GM21381 (cell line): Measurements from ENCODE around the gene XYLB.
"Not testable (repeated sequence)": the region's sequence is repeated elsewhere in the genome, so short reads cannot be mapped to it uniquely, and the experiment has no call there.

Source experiments
- ATAC-seq: cut with Tn5 transposase; IDR thresholded peaks from one replicate; pipeline ENCODE4 v1.9.1; 2021; ENCODE audit warnings: mild to moderate bottlenecking, moderate library complexity; ENCODE audit not compliant: unreplicated experiment

XYLB gene

DNA sequence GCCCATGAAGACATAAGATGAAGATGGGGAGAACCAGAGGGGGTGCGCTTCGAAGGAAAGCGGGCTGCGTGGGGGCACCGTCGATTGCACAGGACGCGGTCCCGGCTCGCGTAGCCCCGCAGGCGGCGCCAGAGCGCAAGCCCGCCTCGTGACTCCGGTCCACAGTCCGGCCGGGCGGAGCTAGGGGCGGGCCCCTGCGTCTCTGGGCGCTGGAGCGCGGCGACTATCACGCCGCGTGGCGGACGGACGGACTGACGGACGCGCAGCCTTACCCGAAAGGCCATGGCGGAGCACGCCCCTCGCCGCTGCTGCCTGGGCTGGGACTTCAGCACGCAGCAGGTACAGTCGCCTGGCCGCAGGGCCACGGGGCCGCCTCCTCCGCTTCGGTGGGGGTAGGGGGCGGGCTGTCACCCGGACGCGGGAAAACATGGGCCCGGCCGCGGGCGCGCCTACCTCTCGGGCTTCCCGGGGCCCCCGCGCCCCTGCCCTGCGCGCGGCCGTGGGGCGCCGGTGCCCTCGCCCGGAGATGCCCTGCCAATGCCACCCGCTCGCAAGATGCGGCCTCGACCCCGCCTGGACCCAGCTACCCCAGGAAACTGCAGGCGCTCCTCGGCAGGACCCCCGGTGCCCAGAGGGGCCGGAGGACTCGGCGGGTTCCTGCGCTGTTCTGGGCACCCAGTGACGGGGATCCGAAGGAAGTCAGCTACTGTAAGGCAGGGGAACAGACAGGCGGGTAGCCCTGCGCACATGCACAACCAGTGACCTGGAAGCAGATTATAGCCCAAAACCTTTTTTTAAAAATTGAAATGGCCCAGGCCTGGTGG lies at the start of gene XYLB:
TSS of gene XYLB (plus strand) at position 199 of the 824 bp plus-strand sequence. CDS start at position 283, 84 bp downstream.
- ATAC-seq, result peak; percentile 98

DNA sequence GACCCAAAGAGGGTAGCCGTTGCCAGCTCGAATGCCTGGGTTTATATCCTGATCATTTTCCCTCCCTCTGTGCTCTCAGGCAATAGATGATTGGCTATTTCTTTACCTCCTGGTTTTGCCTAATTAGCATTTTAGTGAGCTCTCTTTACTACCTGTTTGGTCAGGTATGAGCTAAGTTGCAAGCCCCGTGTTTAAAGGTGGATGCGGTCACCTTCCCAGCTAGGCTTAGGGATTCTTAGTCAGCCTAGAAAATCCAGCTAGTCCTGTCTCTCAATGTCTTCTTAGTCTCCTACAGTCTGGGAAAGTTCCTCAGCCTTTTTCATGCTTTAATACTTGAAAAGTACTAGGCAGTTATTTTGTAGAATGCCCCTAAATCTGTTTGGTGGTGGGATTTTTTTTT lies 49.5 kb upstream of the XYLB start:
- not testable (repeated sequence) for ATAC-seq

DNA sequence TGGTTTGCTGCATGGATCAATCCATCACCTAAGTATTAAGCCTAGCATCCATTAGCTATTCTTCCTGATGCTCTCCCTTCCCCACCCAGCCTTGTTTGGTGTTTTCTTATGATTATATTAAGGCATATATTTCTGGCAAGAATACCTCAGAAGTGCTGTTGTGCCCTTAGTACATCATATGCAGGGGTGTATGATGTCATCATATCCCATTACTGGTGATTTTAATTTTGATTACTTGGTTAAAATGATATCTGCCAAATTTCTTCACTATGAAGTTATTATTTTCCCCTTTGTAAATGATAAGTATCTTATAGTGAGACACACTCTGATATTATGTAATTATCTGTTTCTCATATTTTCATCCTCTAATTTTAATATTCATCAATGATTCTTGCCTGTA lies 49.0 kb upstream of the XYLB start:
- no peak for ATAC-seq

DNA sequence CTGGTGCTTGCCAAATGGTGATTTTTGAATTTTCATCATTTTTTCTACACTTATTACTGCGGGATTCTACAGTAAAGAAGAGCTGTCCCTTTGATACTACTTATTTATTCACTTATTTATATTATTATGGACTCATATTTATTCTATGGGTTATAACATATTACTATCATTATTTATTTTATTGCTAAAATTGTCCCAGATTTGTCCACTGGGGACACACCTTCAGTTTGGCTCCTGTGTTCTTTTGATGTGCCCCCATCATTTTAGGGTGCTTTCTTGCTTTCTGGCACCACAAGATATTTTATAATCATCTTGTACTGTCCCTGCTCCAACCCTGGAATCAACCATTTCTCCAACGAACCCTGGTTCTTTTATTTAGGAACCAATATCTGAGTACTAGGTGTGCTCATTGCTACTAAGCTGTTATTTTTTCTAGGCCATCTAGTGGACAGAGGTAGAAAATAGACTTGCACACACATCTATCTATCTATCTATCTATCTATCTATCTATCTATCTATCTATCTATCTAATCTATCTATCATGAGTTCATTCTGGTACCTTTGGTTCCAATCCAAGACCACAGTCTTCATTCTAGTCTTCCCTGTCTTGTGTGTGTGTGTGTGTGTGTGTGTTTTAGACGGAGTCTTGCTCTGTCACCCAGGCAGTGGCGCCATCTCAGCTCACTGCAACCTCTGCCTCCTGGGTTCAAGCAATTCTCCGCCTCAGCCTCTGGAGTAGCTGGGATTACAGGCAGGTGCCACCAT lies 48.5 kb upstream of the XYLB start:
- no peak for ATAC-seq

DNA sequence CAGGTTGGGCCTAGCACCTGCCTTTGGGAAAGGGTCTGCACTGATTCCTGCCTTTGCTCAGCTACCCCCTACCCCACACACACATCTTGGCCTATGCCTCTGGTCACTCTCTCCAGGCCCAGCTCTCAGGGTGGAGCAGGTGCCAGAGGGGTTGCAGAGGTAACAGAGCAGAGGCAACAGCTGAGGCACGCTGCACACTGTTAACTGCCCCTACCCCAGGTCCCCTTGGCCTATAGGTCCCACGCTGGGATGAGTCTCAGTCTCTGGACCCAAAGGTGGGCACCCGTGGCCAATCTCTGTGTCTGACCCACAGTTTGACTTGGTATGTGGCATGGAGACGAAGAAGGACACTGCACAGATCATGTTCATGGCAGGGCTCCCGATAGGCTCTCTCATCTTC lies 39.6 kb upstream of the XYLB start:
- no peak for ATAC-seq

DNA sequence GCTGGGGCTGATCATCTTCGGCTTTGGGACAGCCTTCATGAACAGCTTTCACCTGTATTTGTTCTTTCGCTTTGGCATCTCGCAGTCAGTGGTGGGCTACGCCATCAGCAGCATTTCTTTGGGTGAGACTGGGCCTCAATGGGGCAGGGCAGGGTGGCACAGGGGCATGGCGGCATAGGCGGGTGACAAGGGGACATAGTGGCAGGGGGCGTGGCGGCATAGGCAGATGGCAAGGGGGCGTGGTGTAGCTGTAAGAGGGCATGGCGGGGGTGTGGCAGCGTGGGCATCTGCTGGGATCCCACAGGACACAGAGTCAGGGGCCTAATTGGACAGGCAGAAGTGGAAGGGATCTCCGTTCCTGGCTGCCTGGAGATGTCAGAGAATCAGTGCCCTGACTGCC lies 39.0 kb upstream of the XYLB start:
- ATAC-seq, result no peak

DNA sequence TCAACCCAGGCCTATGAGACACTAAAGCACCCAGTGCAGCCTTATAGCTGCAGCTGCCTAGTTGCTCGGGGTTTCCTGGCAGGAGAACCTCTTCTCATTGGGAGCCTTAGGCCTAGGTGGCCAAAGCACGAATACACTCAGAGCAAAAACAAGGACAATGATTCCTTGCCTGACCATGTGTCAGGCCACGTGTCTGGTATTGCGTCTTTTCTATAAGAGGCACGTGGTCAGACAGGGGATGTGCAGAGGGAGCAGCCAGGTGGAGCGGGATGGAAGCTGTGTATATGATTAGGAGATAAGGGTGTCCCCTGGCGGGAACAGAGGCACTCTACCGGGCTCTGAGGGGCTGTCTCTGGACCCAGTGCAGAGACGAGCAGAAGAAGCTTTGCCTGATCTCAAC lies 38.1 kb upstream of the XYLB start:
- no peak for ATAC-seq

DNA sequence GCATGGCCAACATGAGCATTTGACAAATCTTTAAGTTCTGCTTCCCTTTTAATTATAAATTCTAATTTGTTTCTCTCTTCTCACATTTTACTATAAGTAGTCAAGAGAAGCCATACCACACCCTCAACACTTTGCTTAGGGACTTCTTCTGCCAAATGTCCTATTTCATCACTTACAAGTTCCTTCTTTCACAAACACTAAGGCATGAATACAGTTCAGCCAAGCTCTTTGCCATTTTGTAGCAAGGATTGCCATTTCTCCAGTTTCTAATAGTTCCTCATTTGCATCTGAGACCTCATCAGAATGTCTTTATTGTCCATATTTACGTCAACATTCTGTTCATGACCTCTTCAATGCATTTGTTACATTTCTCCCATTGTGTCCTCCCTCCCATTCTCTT lies 35.1 kb upstream of the XYLB start:
- no peak for ATAC-seq

DNA sequence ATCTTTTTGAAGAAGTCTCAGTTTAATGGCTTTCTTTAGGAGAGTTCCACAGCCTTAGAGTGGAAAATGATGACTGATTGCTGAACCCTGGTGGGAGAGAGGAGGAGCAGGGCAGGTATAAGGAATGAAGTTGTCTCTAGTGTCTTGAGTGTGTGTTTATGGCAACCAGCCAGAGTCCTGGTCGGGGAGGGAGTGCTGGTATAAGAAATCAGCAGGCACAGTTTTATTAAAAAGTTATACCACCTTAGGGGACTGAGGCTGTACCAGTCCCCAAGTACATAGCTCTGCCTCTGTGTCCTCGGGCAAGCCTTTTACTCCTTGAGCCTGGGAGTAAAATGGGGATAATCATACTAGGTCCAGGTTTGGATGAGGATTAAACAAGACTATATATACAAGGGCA lies 34.6 kb upstream of the XYLB start:
- ATAC-seq, result no peak

DNA sequence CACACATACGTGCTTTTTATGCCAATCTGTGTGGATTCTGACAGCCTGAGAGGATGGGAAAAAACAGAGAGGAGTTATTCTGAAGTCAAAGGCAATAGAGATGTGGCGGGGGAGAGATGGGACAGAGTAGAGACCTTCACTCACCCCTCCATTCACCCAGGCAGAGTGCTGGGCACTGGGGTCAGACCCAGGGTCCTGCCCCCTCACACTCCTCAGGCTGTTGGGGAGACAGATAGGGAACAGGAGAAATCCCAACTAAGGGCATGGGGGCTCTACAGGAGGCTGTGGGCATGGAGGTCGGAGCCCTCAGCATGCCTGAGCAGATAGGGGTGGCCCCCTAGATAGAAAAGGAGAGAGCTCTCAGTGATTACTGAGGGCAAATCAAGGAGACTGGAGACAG lies 34.2 kb upstream of the XYLB start:
- no peak for ATAC-seq

DNA sequence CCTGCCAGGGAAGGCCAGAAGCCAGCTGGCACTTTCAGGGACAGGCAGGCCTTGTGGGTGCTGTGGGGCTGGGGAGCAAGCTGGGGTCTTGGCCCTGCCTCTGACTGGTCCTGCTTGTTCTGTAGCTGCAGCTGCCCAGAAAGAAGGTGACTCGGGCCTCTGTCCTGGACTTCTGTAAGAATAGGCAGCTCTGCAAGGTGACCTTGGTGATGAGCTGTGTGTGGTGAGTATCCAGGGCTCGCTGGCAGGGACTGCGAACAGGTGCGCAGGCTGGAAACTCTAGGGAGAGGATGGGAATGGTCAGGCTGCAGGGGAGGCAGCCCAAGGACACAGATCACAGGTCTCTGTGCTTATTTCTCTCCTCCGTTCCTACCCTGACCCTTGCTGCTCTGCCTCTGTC lies 33.3 kb upstream of the XYLB start:
- ATAC-seq, result no peak

DNA sequence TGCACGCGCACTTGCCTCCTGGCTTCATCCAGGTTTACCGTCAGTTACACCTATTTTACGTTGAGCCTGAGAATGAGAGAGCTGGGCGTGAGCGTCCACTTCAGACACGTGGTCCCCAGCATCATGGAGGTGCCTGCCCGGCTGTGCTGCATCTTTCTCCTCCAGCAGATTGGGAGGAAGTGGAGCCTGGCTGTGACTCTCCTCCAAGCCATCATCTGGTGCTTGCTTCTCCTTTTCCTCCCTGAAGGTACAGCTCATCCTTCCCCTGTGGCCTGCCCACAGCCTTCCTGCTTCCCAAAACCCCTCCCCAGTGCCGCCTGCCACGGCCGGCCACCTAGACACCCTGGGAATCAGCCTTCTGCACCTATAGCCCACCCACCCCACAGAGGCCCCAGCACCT lies 32.9 kb upstream of the XYLB start:
- no peak for ATAC-seq

DNA sequence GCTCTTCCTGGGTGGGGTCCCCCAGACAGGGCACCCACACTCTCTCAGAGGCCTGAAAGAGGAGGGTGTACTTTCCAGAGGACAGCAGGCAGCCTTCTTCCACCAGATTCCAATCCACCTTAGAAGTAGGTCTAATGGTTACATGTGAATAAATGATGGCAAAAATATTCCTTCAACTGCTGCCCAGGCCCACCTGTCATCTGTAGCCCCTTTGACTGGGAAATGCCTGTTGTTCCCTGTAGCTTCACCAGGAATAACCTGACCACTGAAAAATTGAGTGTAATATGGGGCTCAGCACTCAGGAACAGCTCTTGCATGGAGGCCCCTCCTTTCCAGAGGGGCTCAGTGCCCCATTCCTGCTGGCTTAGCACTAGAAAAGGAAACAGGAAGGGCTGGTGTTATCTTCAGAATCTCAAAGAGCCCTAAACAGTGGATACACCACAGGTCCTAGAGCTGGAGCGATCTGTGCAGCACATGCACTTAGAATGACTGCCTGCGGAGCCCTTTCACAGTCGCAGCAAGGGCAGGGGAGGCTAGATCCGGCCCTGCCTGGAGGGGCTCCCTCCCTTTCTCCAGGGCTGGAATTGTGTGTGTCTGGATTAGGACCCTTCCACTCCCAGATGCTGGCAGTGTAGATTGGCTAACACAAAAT lies 32.3 kb upstream of the XYLB start:
- no peak for ATAC-seq

DNA sequence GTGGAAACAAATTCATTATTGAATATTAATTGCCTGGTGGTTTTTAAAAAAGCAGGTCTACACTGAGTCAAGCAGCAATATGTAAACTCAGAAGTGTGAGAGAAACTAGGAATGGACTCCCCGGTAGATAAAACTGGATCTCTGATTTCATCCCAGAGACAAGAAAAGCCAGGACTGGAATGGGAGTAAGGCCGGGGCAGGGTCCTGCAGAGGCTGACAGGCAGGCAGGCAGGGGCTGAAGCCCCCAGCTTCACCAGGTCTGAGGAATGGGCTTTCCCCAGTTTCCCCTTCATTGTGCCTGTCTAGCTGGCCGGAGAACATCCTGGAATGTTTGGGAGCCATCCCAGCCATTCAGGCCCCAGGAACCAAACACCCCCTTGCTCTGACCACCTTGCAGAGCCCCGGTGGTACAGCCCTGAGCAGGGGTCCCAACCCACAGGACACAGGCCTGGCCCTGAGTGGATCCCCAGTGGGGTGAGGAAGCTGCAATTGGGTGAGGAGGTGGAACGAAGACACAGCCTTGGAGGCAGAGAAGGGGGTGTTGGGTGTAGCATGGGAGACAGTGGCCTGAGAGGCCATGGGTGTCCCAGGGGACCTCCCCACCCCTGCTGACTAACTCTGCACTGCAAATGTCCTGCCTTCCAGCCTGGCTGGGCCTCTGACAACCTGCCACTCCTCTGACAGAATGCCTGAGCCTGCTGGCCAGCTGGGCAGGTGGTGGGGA lies 31.7 kb upstream of the XYLB start:
- ATAC-seq, result no peak

DNA sequence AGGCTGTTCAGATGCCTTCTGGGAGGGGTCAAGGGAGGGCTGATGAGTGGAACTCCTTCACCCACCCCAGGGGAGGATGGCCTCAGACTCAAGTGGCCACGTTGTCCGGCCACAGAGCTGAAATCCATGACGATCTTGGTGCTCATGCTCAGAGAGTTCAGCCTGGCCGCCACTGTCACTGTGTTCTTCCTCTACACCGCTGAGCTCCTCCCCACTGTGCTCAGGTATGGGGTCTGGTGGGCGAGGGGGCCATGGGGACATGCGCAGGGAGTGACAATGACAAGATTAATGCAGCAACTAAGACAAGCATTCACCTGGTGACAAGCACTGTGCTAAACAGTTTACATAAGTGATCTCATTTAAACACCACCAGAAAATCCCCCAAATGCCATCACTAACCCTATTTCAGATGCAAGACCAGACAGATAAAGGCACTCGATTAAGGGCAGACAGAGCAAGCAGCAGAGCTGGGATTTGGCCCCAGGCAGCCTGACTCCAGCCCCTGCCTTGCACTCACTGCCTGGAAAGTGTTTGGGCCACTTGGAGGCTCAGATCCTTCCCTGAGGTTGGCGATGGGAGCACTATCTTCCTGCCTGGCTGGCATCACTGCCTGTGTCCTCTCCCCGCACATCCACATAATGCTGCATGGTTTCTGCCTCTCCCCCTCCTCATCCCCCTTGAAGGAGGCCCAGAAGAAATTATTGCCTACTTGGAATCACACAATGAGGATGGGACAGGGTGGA lies 30.9 kb upstream of the XYLB start:
- no peak for ATAC-seq

DNA sequence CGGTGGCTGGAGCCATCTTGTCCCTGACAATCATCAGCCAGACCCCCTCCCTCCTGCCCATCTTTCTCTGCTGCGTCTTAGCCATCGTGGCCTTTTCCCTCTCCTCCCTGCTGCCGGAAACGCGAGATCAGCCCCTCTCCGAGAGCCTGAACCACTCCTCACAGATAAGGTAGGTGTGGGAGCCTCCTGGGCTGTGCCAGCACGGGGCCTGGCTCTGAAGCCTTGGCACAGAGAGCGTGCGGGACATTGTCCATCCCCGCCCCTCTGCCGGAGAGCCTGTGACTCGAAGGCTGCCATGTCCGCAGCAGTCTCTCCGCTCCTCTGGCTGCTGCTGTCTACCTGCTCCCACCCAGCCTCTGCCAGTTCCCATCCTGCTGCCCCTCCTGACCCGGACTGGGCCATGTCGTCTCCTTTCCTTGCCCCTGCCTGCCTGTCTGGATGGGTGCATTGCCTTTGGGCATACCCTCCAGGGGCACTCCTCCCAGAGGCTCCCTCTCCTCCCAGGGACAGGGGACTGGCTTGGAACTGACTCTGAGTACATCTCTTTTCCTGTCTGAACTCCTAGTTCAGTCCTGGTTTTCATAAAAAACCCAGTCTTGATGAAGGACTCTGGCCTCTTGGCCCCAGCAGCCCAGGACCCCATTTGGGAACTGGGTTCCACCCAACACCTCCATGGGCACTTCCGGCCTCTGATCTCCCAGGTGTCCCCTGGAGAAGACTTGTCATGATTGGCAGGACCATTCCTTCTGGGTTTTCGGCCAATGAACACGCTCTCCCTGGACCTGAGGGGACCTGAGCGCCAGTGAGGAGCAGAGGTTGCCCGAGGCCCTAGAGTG lies 30.0 kb upstream of the XYLB start:
- no peak for ATAC-seq

DNA sequence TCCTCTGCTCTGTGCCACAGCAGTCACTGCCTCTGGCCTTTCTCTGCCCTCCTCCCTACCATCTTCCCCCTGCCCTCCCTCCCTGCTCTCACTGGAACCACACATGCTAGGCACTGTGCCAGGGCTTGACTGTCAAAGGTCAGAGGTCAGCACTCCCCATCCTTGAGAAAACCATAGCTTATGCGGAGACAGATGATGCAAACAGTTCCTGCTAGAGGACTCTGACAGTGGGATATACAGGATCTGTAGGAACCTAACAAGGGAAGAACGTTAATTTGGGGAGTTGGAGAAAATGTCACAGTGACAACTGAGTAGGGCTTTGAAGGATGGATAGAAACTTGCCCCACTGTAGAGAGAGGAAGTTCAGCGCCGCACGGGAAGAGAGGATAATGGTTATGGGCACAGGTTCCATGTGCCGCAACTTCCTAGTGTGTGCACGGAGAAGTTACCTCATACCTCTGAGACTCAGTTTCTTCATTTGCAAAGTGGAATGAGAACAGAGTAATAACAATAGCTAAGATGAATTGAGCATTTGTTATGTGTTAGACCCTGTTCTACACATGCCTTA lies 29.3 kb upstream of the XYLB start:
- no peak for ATAC-seq

DNA sequence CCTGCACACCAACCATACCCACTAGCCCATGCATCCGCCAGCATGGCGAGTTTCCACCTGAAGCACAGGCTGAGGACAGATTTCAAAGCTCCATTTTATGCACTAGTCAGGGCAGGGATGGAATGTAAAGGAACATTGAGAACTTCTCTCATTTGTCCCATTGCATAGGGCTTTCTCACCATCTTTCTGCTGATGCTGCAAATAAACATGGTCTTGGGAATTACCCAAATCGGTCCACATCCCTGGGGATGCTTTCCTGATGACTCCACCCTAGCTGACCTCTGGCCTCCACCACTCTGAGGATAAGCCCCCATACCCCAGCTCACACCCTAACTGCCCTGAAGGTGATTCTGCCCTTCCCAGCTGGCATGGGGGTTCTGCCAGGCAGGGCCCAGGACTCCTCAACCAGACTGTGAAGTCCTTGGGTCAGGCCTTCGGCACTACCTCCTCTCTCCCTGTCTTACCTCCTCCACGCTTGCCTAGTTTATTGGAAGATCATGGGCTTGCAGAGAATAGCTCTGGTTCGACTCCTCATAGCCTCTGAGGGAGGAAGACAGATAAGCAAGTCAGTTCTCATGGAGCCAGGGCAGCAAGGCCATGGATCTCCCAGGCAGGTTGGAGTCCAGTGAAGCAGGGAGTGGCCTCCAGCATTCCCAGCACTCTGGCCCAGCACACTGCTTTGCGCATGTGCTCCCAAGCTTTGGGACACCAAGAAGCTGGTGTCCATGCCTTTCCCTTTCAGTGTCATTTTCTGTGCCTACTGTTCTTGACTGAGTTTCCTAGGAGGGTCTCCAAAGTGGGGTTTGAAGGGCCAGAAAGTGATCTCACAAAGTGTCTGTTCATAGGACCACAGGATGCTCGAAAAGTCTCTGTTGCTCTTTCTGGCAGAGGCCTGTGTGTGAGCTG lies 27.6 kb upstream of the XYLB start:
- no peak for ATAC-seq
